ENCODE results near the gene TMEM170B.
"Not testable (repeated sequence)": the region's sequence is repeated elsewhere in the genome, so short reads cannot be mapped to it uniquely, and the experiment has no call there.

Gene TMEM170B

DNA sequence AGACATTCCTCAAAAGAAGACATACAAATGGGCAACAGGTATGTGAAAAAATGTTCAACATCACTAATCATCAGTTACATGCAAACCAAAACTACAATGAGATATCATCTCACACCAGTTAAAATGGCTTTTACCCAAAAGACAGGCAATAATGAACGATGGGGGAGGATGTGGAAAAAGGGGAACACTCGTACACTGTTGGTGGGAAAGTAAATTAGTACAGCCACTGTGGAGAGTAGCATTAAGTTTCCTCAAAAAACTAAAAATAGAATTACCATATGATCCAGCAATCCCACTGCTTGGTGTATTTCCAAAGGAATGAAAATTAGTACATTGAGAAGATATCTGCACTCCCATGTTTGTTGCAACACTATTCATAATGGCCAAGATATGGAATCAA, 8.6 kb upstream of the TMEM170B start:
- no peak for DNase-seq (ENCODE audit: low read depth in 2 of 2)

- DNase-seq (ENCODE audit: low read depth in 2 of 2), result no peak
Measured at GRCh38 chr6:11532097-11532496, 5.5 kb upstream of the TMEM170B start.

DNA sequence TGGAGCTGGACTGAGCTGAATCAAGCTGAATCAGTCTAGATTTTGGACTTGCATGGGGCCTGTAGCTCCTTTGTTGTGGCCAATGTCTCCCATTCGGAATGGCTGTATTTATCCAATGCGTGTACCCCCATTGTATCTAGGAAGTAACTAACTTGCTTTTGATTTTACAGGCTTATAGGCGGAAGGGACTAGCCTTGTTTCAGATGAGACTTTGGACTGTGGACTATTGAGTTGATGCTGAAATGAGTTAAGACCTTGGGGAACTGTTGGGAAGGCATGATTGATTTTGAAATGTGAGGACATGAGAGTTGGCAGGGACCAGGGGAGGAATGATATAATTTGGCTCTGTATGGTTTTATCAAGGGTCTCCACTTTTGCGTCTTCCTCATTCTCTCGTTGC, 3.0 kb upstream of the TMEM170B start:
- DNase-seq (ENCODE audit: low read depth in 2 of 2), result no peak

DNA sequence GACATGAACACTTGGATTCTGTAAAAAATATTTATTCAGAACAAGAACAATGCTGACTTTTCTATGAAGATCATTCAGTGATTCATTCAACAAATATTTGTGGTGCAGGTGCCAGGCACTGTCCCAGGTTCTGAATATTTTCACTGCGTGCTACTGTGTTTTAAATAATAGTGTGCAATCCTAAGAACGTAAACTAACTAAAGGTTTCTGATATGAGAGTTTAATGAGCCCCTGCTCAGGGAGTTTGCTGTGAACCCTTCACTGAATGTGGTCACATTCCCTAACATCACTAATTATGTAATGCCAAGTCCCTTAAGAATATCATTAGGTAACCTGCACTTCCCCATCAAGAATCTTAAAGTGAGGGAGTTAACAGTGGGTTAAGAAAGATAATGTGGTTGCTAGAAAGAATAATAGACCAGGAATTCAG, 1.7 kb upstream of the TMEM170B start:
- no peak for DNase-seq (ENCODE audit: low read depth in 2 of 2)

- DNase-seq (ENCODE audit: low read depth in 2 of 2), result no peak
Measured at GRCh38 chr6:11536795-11537194, 754 bp upstream of the TMEM170B start.

GRCh38 chr6:11538052-11538818, 686 bp downstream of the TMEM170B start:
- DNase-seq (ENCODE audit: low read depth in 2 of 2), result no peak

DNA sequence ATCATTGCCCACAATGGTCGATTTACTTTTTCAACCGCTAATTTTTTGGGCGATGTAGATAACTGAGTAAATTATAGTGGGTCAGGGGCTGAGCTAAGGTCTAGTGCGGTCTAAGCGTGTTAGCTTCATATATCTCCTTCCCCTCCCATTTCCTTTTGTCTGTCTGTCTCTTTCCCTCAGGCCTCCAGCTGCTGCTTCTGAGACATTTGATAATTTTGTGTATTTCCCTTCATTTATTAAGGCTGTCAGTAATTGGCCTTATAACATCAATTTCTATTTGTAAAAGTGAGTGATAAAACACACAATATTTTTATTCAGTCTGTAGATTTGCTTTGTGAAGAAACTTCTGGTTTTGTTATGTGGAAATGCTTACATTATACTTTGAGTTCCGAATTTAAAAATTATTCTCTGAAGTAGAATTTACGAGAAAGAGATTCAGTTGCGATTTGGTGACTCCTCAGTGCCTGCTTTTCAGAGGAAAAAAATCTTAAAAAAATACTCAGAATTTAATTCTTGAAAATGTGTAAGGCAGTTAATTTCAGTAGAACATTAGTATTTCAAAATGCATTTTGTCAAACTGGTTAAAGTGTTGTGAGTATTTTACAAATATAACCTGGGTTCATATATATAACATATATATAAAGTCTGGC, 1.4 kb downstream of the TMEM170B start:
- no peak for DNase-seq (ENCODE audit: low read depth in 2 of 2)

GRCh38 chr6:11542863-11543262, 5.3 kb downstream of the TMEM170B start:
- DNase-seq (ENCODE audit: low read depth in 2 of 2), result no peak

DNA sequence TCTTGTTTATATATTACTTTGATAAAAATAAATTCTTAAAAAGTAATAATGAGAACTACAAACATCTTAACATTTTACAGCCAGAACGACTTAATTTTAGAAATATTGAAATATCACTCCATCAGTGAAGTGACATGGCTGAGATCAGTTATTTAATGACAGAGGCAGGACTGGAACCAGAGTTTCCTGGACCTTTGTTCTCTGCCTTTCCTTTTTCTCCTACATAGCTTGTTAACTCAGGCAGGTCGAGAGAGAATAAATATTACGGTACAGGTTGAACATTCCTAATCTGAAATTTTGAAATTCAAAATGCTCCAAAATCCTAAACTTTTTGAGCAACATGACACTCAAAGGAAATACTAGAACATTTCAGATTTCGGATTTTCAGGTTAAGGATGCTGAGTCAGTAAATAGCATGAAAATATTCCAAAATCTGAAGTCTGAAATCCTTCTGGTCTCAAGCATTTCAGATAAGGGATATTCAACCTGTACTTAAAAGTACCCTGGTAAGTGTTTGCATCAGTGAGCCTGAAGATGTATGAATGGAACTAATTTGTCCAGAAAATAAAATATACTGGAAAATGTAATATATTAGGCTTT, 6.5 kb downstream of the TMEM170B start:
- DNase-seq (ENCODE audit: low read depth in 2 of 2), result no peak

DNA sequence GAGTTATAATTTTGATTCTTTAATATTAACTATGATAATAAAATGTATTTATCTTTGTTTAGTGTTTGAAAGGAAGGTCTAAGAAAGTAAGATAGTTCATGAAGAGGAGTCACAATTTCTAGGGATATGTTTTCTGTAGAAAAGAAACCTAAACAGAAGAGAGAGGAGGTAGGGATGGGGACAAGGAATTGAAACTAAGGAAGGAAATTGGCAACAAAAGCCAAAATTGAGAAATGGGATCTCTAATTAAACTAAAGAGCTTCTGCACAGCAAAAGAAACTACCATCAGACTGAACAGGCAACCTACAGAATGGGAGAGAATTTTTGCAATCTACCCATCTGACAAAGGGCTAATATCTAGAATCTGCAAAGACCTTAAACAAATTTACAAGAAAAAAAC, 10.3 kb downstream of the TMEM170B start:
- not testable (repeated sequence) for DNase-seq (ENCODE audit: low read depth in 2 of 2)

DNA sequence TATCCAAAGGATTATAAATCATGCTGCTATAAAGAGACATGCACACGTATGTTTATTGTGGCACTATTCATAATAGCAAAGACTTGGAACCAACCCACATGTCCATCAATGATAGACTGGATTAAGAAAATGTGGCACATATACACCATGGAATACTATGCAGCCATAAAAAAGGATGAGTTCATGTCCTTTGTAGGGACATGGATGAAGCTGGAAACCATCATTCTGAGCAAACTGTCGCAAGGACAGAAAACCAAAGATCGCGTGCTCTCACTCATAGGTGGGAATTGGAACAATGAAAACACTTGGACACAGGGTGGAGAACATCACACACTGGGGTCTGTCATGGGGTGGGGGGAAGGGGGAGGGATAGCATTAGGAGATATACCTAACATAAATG, 11.0 kb downstream of the TMEM170B start:
- not testable (repeated sequence) for DNase-seq (ENCODE audit: low read depth in 2 of 2)

- no peak for DNase-seq (ENCODE audit: low read depth in 2 of 2)
Measured at GRCh38 chr6:11551053-11551452, 13.5 kb downstream of the TMEM170B start.

DNA sequence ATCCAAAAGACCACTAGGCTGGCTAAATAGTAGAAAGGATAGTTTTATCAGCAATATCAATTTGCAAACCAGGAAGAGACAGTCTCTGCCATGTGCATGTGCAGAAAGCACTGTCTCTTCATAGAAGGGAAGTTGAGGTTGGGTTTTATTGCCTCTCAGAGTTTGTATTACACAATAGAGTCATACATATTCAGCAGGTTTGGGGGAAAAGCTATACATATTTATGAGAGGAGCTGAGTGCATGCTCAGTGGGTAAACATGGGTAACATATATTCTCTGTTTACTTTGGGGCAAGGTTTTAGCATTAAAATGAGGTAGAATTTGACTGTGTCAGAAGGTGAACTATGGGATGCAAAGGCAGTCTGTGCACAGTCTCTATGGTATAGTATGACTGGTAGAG, 14.9 kb downstream of the TMEM170B start:
- DNase-seq (ENCODE audit: low read depth in 2 of 2), result no peak

- no peak for DNase-seq (ENCODE audit: low read depth in 2 of 2)
Measured at GRCh38 chr6:11553824-11554223, 16.3 kb downstream of the TMEM170B start.

- DNase-seq (ENCODE audit: low read depth in 2 of 2), result no peak
Measured at GRCh38 chr6:11556309-11556708, 18.8 kb downstream of the TMEM170B start.

DNA sequence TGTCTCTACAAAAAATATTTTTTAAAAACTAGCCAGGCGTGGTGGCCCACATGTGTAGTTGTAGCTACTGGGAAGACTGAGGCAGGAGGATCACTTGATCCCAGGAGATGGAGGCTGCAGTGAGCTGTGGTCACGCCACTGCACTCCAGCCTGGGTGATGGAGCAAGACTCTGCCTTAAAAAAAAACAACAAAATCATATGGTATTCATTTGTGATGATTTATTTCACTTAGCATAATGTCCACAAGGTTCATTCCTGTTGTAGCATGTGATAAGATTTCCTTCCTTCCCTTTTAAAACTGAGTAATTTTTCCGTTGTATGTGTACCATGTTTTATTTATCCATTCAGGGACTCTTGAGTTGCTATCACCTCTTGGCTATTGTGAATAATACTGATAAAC, 26.2 kb downstream of the TMEM170B start:
- no peak for DNase-seq (ENCODE audit: low read depth in 2 of 2)

- no peak for DNase-seq (ENCODE audit: low read depth in 2 of 2)
Measured at GRCh38 chr6:11566609-11567008, 29.1 kb downstream of the TMEM170B start.

GRCh38 chr6:11571073-11571472, 33.5 kb downstream of the TMEM170B start:
- DNase-seq (ENCODE audit: low read depth in 2 of 2), result no peak

DNA sequence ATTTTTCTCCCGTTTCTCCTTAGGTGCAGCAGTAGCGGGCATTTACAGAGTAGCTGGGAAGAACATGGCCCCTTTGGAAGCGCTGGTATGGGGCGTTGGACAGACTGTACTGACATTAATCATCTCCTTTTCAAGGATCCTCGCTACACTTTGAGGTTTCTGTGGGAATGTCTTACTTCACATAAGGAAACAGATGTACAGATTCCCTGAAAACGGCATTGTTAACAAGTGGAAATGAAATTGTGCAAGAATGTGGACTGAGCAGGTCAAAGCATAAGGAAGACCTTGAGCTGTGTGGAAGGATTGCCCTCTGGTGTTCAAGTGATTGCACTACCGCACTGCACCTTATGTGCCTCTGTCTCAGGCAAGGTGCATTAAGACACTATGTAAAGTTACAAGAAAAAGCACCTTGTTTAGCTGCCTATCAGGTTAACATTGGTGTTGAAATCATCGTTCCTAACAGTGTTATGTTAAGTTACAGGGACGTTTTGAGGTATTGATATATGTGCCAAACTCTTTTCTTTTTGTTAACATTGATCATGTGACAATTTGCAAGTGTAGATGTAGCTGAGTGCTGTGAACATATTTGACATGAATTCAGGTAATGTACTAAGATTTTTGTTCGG, 38.0 kb downstream of the TMEM170B start:
- DNase-seq (ENCODE audit: low read depth in 2 of 2), result peak in 1 of 2 donors; percentile 7

DNA sequence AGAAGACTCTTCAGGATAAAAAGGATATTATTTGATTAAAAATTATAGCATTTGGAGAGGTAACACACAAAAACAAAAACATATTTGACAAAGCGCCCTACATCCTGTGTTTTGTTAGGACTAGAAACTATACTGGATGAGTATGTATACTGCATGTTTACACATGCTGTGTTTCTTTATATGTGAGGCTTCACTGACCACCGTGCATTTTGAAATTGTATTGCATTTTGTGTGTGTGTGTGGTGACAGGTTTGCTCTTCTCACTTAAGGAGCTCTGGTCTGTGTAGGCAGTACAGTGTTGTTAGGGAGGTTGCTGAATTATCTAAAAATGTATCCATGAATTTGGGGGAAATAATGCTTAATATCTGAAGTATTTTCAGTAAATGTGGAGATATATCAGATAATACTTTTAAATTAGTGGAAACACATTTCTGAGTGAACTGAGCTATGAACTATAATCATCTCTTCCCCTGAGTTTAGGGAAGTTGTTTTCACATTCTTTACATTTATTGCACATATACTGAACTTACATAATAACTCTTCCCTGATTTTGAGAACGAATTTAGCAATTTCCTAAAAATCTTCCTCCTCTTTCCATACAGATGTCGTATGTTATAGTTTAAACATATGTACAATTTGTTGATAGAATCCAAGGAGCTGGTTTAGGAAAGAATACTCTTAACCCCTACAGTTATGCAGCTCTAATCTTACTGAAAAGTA, 43.3 kb downstream of the TMEM170B start:
- DNase-seq (ENCODE audit: low read depth in 2 of 2), result no peak

DNA sequence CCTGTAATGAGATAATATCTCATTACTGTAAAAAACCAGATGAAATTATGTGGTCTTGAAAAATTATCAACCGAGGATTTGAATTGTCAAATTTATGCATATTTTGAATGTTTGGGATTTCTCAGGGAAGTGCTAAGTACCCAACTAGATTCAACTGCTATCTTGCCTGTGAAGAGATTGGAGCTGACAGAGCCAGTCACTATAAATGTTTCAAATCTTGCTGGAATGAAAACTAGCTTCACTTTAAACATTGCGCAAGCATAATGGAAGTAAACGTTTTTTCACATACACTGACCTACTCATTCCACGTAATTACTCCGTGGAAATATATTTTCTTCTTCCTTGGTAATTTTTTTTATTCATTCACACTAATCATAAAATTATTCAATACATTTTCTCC, 46.7 kb downstream of the TMEM170B start:
- DNase-seq (ENCODE audit: low read depth in 2 of 2), result no peak

DNA sequence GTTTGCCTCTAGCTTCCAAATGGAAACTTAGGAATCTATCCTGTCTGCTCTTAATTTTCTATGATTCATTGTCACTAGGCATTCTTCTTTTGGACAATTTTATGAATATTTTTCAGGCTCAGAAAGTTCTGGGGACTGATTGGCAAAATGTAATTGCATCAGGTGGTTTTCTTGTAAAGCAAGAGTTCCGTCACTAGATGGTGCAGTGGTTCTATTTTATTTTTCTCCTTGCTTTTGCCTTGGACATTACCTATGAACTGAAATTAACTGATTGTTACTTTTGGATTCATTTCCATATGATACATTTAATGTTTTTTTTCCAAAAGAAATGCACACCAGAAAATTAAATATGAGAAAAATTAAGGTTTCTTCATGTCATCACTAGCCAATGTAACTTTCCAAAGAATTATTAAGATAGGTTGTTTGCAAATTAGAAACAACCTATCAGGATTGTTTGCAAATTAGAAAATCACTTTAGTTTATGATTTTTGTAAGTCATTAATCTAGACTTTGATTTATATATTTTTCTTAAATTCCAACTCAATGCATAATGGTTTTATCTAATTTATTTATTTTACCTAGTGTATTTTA, 48.0 kb downstream of the TMEM170B start:
- no peak for DNase-seq (ENCODE audit: low read depth in 2 of 2)
